Uterus (tissue), 2 donors: ENCODE measurements around the gene MGAT2.

Experiments used
- CTCF ChIP-seq, 4 experiments: fragments of 200-600 bp in 2 of 4; fragments of 450-650 bp in 2 of 4; sonication (generic) in 2 of 4; IDR thresholded peaks; one replicate each; pipeline ENCODE4 v1.5.1; 2016 to 2019; ENCODE audit warnings: antibody characterized with exemption in 4 of 4, mild to moderate bottlenecking in 2 of 4, moderate library complexity in 1 of 4
- POLR2A ChIP-seq, 2 donors: fragments of 450-650 bp; IDR thresholded peaks; one replicate each; pipeline ENCODE4 v1.6.1; 2016; ENCODE audit warnings: antibody characterized with exemption in 2 of 2, mild to moderate bottlenecking in 1 of 2, moderate library complexity in 1 of 2

GRCh38 chr14:49589387-49589786, 31.2 kb upstream of the MGAT2 start:
- TF ChIP-seq POLR2A (IDR thresholded peaks at IDR 0.05) (no peak), CTCF (IDR thresholded peaks at IDR 0.05) (no peak)
